Measurements from ENCODE around the gene ARGLU1.

DNA sequence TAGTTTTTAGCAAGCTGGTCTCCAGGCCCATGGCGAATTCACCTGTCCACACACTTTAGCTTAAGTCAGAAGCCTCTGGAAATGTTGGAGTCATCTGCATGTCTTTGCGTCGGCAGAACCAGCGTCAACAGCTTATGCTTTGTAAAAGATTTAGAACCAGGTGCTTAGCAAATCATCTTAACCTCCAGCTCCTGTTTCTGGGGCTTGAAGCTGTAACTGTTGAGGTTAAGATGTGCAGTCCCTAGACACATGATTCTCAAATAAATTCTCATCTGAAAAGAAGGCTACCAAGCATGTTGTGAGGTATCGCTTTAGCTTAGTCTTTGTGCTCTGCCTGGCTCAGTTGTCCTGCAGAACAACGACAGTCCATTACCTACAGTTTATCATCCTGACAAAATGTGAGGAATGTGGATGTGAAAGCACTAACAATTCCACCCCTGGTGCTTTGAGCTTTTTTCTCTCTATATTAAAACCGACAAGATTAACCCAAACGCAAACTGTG, 36.9 kb downstream of the ARGLU1 start:
- TF ChIP-seq, protein P1, sequence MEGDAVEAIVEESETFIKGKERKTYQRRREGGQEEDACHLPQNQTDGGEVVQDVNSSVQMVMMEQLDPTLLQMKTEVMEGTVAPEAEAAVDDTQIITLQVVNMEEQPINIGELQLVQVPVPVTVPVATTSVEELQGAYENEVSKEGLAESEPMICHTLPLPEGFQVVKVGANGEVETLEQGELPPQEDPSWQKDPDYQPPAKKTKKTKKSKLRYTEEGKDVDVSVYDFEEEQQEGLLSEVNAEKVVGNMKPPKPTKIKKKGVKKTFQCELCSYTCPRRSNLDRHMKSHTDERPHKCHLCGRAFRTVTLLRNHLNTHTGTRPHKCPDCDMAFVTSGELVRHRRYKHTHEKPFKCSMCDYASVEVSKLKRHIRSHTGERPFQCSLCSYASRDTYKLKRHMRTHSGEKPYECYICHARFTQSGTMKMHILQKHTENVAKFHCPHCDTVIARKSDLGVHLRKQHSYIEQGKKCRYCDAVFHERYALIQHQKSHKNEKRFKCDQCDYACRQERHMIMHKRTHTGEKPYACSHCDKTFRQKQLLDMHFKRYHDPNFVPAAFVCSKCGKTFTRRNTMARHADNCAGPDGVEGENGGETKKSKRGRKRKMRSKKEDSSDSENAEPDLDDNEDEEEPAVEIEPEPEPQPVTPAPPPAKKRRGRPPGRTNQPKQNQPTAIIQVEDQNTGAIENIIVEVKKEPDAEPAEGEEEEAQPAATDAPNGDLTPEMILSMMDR (conservative IDR thresholded peaks at IDR 0.05 in 1 of 2, IDR thresholded peaks at IDR 0.05 in 1 of 2; ENCODE audit: extremely low read depth in 1 of 2, insufficient read depth in 1 of 2, low read depth in 1 of 2, low read length in 2 of 2) = no peak
- no peak for TF ChIP-seq EZH2 (IDR thresholded peaks at IDR 0.05; ENCODE audit: borderline replicate concordance, low read length)

Measured in mammary epithelial cell (primary cell).